GM10266 (cell line): Measurements from ENCODE around the gene MAN2C1.
"Not testable (repeated sequence)": the region's sequence is repeated elsewhere in the genome, so short reads cannot be mapped to it uniquely, and the experiment has no call there.

Experiments
- DNase-seq: peaks from one replicate; pipeline ENCODE4 v3.0.0; 2012; ENCODE audit errors: extremely low spot score
- TF ChIP-seq, protein P1 (sequence below): IDR thresholded peaks from 2 replicates; pipeline ENCODE4 v1.5.1; 2012; ENCODE audit warnings: mild to moderate bottlenecking, low read depth; ENCODE audit not compliant: control insufficient read depth, insufficient read depth; ENCODE audit errors: missing control alignments

MAN2C1 gene

DNA sequence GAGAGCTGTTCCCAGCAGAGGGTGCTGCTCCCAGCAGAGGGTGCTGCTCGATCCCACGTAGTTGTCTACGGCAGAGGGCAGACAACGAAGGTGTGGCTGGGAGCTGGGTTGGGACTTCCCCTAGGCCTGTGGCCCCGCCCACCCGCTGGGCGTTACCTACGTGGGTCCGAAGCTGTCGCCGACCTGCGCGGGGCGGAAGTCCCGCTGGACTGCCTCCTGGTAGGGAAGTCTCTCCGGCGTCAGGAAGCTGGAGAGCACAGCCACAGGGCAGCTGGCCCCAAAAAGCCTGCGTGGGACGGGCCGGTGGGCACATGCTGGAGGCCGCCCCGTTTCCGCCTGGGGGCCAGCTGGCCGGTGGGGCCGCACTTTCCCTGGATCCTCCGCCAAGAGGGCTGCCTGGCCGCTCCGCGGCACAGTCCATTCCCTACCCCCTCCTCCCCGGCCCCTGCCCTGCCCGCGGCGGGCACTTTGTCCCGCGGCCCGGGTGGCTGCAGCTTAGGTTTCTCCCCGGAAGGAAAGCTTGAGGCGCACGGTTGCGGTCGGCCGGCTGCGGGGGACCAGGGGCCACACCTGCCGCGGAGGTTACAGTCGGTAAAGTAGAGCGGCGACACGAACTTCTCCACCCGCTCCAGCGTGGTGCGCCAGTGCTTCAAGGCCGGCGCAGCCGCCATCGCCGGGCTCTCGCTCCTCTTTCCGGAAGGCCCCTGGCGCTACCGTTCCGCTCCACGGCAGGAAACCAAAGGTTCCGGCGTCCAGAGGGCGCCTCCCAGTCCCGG lies at the start of gene MAN2C1:
MAN2C1 (minus strand) TSS at position 695 of the 776 bp plus-strand sequence; CDS start at position 671, 24 bp downstream.
- DNase-seq, result peak; percentile 95
- TF ChIP-seq, protein P1, sequence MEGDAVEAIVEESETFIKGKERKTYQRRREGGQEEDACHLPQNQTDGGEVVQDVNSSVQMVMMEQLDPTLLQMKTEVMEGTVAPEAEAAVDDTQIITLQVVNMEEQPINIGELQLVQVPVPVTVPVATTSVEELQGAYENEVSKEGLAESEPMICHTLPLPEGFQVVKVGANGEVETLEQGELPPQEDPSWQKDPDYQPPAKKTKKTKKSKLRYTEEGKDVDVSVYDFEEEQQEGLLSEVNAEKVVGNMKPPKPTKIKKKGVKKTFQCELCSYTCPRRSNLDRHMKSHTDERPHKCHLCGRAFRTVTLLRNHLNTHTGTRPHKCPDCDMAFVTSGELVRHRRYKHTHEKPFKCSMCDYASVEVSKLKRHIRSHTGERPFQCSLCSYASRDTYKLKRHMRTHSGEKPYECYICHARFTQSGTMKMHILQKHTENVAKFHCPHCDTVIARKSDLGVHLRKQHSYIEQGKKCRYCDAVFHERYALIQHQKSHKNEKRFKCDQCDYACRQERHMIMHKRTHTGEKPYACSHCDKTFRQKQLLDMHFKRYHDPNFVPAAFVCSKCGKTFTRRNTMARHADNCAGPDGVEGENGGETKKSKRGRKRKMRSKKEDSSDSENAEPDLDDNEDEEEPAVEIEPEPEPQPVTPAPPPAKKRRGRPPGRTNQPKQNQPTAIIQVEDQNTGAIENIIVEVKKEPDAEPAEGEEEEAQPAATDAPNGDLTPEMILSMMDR, result peak; percentile 84

DNA sequence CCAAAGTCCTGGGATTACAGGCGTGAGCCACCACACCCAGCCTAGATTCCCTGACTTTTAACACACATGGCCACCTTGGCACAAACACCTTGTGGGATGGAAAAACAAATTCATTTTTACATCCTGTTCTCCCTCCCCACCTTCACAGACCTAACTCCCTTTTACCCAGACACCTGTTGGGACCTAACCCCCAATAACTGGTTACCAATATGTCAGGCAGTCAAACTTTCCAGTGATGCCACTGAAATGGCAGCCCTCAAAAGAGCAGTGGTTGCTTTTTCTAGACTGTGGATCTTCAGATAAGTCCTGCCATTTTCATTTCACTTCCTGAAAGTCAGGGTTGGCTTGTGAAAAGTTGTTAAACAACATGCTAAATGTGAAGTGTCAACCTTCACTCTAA lies 48.2 kb upstream of the MAN2C1 start:
- TF ChIP-seq, protein P1, result no peak
- no peak for DNase-seq

DNA sequence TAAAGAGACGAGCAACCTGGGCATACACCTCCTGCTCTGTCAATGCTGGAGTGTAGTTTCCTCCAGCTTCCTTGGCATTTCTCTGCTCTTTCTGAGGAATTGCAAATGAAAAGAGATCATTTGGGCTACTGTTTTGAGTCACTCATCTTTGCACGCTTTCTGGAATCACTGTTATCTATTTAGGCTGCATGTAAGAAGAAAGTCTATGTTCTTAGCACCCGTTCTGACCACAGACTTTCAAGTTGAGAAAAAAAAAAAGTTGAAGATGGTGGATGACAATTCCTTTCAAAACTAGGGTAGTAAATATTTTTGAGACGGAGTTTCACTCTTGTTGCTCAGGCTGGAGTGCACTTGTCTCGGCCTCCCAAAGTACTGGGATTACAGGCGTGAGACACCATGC lies 41.8 kb upstream of the MAN2C1 start:
- no peak for DNase-seq
- TF ChIP-seq, protein P1, result no peak

DNA sequence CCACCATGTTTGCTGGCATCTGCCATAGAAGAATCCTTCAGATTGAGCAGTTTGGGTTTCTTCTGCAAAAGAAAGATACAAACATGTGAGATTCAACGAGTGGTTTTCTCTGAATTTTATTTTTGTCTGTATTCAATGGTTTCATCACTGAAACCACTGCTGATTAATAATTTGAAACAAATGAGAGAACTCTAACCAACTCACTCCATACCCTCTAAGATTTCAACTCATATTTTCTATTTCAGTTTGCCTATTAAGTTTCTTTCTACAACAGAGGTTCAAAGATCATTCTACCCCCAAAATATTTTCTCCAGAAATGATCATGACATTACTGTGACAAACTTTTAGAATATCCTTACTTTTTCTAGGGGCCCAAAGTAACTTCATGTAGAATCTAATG lies 38.7 kb upstream of the MAN2C1 start:
- TF ChIP-seq, protein P1, result no peak
- no peak for DNase-seq

DNA sequence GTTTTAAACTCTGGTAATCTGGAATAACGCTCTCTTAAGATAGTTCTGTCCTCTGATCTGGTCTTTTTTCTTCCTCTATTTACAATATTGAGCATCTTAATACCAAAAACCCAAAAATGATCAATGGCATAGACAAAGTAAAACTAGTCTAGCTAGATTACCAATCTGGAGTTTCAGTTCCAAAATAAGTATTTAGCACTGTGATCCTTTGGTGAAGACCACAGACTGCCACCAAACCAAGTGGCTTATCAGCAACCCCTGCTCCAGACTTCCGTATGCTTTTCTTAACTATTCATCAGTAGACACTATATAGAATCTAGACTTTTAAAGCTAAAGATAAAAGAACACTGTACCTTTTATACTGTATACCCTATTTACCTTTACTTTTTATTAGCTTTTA lies 35.5 kb upstream of the MAN2C1 start:
- no peak for DNase-seq
- TF ChIP-seq, protein P1, result no peak

DNA sequence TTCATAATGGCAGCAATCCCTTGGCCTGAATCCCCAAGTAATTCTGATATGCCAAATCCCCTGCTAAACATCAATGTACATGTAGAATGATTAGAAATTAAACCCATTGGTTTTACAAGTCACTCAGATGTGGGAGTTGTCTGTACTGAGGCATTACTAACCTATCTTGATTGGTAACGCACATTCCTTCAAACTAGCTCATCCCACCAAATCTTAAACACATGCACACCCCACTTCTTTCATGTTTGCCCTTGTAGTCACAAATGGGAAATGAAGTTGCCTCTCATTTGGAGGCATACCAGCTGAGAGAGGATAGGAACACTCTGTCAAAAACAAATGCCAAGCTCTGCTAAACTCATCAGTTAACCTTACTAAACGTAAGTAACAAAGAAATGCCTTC lies 29.1 kb upstream of the MAN2C1 start:
- TF ChIP-seq, protein P1, result no peak
- no peak for DNase-seq

DNA sequence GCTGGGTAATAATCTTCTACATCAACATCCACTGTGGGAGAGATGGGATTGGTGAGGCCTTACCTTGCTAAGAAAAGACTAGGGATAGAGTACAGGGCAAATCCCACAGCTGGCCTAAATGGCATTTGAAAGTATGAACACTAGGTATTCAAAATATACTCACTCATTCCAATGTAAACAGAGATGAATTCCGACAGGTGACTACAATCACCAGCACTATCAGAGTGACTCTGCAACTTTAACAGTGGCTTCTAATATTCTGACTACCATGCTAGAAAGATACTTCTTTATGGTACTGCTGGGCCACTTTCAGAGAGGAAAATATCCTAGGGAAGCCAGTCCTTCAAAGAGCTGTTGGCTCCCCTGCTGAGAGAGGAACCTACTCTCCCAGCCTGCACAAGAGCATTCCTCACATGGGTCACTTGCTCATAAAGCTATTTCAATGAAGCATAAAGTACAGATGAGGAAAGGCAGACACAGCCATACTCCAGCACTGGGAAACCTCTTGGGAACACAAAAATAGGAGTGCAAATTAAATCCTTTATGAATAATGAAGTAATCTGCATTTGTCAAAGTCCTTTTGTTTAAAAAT lies 21.5 kb upstream of the MAN2C1 start:
- TF ChIP-seq, protein P1, result no peak
- DNase-seq, result no peak

DNA sequence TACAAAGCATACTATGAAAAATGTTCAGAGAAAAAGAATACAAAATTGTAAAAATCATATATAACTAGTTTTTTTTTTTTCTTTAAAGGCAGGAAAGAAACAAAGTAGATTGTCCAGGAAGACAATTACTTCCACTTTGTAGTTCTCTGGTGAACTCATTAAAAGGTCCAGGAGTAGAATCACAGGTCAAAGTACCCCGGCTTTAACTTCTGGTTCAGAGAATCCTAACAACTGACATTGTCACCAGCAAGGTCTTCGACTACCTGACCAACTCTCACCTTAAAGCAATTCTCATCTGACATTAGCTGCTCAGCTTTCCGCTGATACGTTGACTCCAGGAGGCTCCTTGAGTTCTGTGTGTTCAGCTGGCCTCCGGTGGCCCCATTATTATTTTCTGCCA lies 15.6 kb upstream of the MAN2C1 start:
- not testable (repeated sequence) for DNase-seq
